Measurements from ENCODE around the gene LIMK2. TPM values are rescaled to one million over a fixed set of nuclear protein-coding genes. Genes with fewer than 3 reads are reported as not detected.
"Not testable (repeated sequence)": the region's sequence is repeated elsewhere in the genome, so short reads cannot be mapped to it uniquely, and the experiment has no call there.

The LIMK2 gene
- total RNA-seq, 4 donors from 2014 or later: 106 to 256 (median 139) TPM

GRCh38 chr22:31218565-31219262 is 6.6 kb downstream of the LIMK2 start:
- TF ChIP-seq POLR2A (IDR thresholded peaks at IDR 0.05) (no peak), CTCF (IDR thresholded peaks at IDR 0.05) (no peak)
- no peaks in the 10 kb centered on the region for H3K27me3 ChIP-seq
- peak overlapping the region in 3 of 4 donors; percentile 70 to 84 (median 81) for H3K27ac ChIP-seq
- no peak for DNase-seq
- no peaks in the 10 kb centered on the region for H3K36me3 ChIP-seq
- H3K4me1 ChIP-seq: peaks cover 0 to 90% (median 17%) of the 10 kb centered on the region in 4 donors
- H3K9me3 ChIP-seq: no peaks in the 10 kb centered on the region
- H3K4me3 ChIP-seq: no peak overlapping the region

- Histone ChIP-seq H3K4me1 (peaks cover 0 to 82% (median 16%) of the 10 kb centered on the region in 4 donors), H3K4me3 (no peak overlapping the region), H3K27me3 (no peaks in the 10 kb centered on the region), H3K36me3 (no peaks in the 10 kb centered on the region), H3K27ac (peak overlapping the region in 2 of 4 donors; percentile 30 to 81), H3K9me3 (no peaks in the 10 kb centered on the region)
- TF ChIP-seq POLR2A (IDR thresholded peaks at IDR 0.05) (no peak), CTCF (IDR thresholded peaks at IDR 0.05) (no peak)
- DNase-seq: no peak
Measured at GRCh38 chr22:31221084-31221483, 9.0 kb downstream of the LIMK2 start.

GRCh38 chr22:31222736-31223135 is 10.6 kb downstream of the LIMK2 start:
- Histone ChIP-seq H3K36me3 (peaks cover 0 to 5% (median 0%) of the 10 kb centered on the region in 3 donors), H3K27me3 (no peaks in the 10 kb centered on the region), H3K27ac (peak overlapping the region in 1 of 4 donors; percentile 12), H3K4me1 (peaks cover 0 to 85% (median 16%) of the 10 kb centered on the region in 4 donors), H3K4me3 (no peak overlapping the region), H3K9me3 (no peaks in the 10 kb centered on the region)
- DNase-seq: no peak
- TF ChIP-seq POLR2A (IDR thresholded peaks at IDR 0.05): no peak
- TF ChIP-seq CTCF (IDR thresholded peaks at IDR 0.05): no peak

GRCh38 chr22:31223786-31224191 is 11.7 kb downstream of the LIMK2 start:
- Histone ChIP-seq H3K36me3 (peaks cover 0 to 11% (median 0%) of the 10 kb centered on the region in 3 donors), H3K4me1 (peaks cover 0 to 85% (median 10%) of the 10 kb centered on the region in 4 donors), H3K27ac (peak overlapping the region in 1 of 4 donors; percentile 12), H3K27me3 (no peaks in the 10 kb centered on the region), H3K4me3 (no peak overlapping the region), H3K9me3 (no peaks in the 10 kb centered on the region)
- no peak for DNase-seq
- TF ChIP-seq POLR2A (IDR thresholded peaks at IDR 0.05) (no peak), CTCF (IDR thresholded peaks at IDR 0.05) (no peak)

GRCh38 chr22:31224691-31225090 is 12.6 kb downstream of the LIMK2 start:
- not testable (repeated sequence) for H3K27me3 ChIP-seq, DNase-seq, H3K4me3 ChIP-seq, H3K9me3 ChIP-seq, H3K27ac ChIP-seq
- Histone ChIP-seq H3K4me1 (peaks cover 0 to 86% (median 8%) of the 10 kb centered on the region in 4 donors), H3K36me3 (peaks cover 0 to 11% (median 0%) of the 10 kb centered on the region in 3 donors)

- H3K9me3 ChIP-seq: no peaks in the 10 kb centered on the region
- H3K4me1 ChIP-seq: peaks cover 0 to 84% (median 7%) of the 10 kb centered on the region in 4 donors
- peak overlapping the region in 3 of 4 donors; percentile 18 to 82 (median 74) for H3K27ac ChIP-seq
- TF ChIP-seq CTCF (IDR thresholded peaks at IDR 0.05) (no peak), POLR2A (IDR thresholded peaks at IDR 0.05) (peak in 1 of 2 donors; percentile 37)
- DNase-seq: no peak
- H3K36me3 ChIP-seq: peaks cover 0 to 11% (median 0%) of the 10 kb centered on the region in 3 donors
- H3K27me3 ChIP-seq: no peaks in the 10 kb centered on the region
- H3K4me3 ChIP-seq: no peak overlapping the region
Measured at GRCh38 chr22:31227186-31227585, 15.1 kb downstream of the LIMK2 start.
